ENCODE measurements around the gene TSGA10.
A peak's percentile ranks its signal among the peaks of the same experiment; 100 is the strongest.
"Not testable (repeated sequence)": the region's sequence is repeated elsewhere in the genome, so short reads cannot be mapped to it uniquely, and the experiment has no call there.

Gene TSGA10

GRCh38 chr2:99140860-99141109, 14.0 kb downstream of the TSGA10 start:
- peak; percentile 73 for ATAC-seq

DNA sequence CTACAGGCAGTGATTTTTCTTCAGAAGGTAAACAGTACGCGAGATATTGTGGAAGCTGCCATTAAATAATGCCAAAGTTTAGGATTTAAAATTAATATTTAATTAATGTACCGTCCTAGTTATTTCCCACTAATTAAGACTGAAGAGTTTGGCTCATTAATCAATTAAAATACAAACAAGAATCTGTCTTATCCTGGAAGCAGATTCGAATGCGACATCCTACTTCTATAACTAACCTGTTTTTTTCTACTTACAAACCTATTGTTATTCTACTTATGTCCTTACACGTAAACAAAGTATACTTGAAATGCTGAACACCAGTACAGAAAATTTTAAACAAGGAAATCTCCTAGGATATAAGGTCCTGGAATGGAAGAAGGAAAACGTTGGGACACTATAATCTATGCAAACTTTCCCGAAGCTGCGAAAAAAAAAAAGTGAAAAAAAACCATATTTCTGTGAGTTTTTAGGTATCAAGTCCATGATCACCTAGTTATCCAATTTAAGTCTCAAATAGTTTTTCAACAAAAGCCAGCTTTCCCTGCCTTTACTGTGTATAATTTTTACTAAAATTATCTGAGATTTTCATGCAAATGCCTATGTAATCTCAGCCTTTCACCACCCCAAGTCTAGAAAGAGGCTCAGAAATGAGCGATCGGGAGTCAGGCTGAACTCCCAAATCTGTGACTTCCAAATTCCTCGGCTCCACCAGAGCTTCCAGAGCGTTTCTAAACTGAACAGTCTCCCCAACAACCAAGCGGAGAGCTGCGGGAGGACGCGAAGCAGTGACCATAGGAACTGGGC, 14.5 kb downstream of the TSGA10 start:
- no peak for ATAC-seq
- no peak for TF ChIP-seq ARNTL (CRISPR knock-in tag; IDR thresholded peaks at IDR 0.05; ENCODE audit: borderline replicate concordance, low read depth)
- peak; percentile 63; the same call in 1 of the 2 replicates for TF ChIP-seq ZFP30 (CRISPR knock-in tag; IDR thresholded peaks at IDR 0.05)

More at GRCh38 chr2:99140860-99141109, 14.0 kb downstream of the TSGA10 start:
- TF ChIP-seq CSDC2 (CRISPR knock-in tag; IDR thresholded peaks at IDR 0.05) (0 out of 2 replicates have a peak, but pooled peaks have one; percentile 51), OSR1 (CRISPR knock-in tag; IDR thresholded peaks at IDR 0.05) (no peak)

GRCh38 chr2:99139003-99139402, 15.7 kb downstream of the TSGA10 start:
- ATAC-seq = no peak
- TF ChIP-seq ZC3H10 (CRISPR knock-in tag; IDR thresholded peaks at IDR 0.05) (no peak), CSDC2 (CRISPR knock-in tag; IDR thresholded peaks at IDR 0.05) (no peak), OSR1 (CRISPR knock-in tag; IDR thresholded peaks at IDR 0.05) (no peak), SNAI2 (CRISPR knock-in tag; IDR thresholded peaks at IDR 0.05) (no peak), ESRRG (CRISPR knock-in tag; IDR thresholded peaks at IDR 0.05) (no peak), TSHZ2 (CRISPR knock-in tag; IDR thresholded peaks at IDR 0.05) (no peak), ISL1 (CRISPR knock-in tag; IDR thresholded peaks at IDR 0.05) (no peak), ZNF70 (CRISPR knock-in tag; IDR thresholded peaks at IDR 0.05) (no peak), ZNF8 (CRISPR knock-in tag; IDR thresholded peaks at IDR 0.05) (no peak), RARB (CRISPR knock-in tag; IDR thresholded peaks at IDR 0.05) (no peak), ZNF565 (CRISPR knock-in tag; conservative IDR thresholded peaks at IDR 0.05; ENCODE audit: low read depth) (no peak), ZFP30 (CRISPR knock-in tag; IDR thresholded peaks at IDR 0.05) (no peak), GLIS3 (CRISPR knock-in tag; IDR thresholded peaks at IDR 0.05) (no peak)
- TF ChIP-seq, protein P1, sequence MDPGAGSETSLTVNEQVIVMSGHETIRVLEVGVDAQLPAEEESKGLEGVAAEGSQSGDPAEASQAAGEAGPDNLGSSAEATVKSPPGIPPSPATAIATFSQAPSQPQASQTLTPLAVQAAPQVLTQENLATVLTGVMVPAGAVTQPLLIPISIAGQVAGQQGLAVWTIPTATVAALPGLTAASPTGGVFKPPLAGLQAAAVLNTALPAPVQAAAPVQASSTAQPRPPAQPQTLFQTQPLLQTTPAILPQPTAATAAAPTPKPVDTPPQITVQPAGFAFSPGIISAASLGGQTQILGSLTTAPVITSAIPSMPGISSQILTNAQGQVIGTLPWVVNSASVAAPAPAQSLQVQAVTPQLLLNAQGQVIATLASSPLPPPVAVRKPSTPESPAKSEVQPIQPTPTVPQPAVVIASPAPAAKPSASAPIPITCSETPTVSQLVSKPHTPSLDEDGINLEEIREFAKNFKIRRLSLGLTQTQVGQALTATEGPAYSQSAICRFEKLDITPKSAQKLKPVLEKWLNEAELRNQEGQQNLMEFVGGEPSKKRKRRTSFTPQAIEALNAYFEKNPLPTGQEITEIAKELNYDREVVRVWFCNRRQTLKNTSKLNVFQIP (CRISPR knock-in tag; IDR thresholded peaks at IDR 0.05; ENCODE audit: borderline replicate concordance, low read depth) = no peak
- TF ChIP-seq, protein P2, sequence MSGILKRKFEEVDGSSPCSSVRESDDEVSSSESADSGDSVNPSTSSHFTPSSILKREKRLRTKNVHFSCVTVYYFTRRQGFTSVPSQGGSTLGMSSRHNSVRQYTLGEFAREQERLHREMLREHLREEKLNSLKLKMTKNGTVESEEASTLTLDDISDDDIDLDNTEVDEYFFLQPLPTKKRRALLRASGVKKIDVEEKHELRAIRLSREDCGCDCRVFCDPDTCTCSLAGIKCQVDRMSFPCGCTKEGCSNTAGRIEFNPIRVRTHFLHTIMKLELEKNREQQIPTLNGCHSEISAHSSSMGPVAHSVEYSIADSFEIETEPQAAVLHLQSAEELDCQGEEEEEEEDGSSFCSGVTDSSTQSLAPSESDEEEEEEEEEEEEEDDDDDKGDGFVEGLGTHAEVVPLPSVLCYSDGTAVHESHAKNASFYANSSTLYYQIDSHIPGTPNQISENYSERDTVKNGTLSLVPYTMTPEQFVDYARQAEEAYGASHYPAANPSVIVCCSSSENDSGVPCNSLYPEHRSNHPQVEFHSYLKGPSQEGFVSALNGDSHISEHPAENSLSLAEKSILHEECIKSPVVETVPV (CRISPR knock-in tag; IDR thresholded peaks at IDR 0.05) = no peak
- TF ChIP-seq, protein P3, sequence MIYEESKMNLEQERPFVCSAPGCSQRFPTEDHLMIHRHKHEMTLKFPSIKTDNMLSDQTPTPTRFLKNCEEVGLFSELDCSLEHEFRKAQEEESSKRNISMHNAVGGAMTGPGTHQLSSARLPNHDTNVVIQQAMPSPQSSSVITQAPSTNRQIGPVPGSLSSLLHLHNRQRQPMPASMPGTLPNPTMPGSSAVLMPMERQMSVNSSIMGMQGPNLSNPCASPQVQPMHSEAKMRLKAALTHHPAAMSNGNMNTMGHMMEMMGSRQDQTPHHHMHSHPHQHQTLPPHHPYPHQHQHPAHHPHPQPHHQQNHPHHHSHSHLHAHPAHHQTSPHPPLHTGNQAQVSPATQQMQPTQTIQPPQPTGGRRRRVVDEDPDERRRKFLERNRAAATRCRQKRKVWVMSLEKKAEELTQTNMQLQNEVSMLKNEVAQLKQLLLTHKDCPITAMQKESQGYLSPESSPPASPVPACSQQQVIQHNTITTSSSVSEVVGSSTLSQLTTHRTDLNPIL (CRISPR knock-in tag; IDR thresholded peaks at IDR 0.05; ENCODE audit: low read depth) = no peak

- ATAC-seq = not testable (repeated sequence)
Observed at GRCh38 chr2:99135044-99135556, 19.6 kb downstream of the TSGA10 start.

DNA sequence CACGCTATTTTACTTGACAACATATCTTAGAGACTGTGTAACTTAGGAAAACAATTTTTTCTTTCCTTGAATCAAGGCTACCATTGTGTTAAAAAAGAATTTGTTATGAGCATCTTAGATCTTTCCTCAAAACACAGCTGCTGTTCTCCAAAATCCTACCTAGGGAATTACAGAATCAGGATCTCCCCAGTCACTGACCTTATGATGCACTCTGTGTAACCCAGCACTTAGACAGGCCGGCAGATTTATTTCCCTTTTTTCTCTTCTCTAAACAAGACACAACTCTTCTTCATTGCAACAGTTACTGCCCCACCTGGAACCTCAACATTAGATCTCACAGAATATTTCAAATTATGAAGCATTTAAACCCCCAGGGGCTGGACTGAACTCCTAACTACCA, 26.8 kb downstream of the TSGA10 start:
- TF ChIP-seq ESRRG (CRISPR knock-in tag; IDR thresholded peaks at IDR 0.05) (no peak), SNAI2 (CRISPR knock-in tag; IDR thresholded peaks at IDR 0.05) (no peak), TOX (CRISPR knock-in tag; IDR thresholded peaks at IDR 0.05; ENCODE audit: borderline replicate concordance) (no peak), GLIS3 (CRISPR knock-in tag; IDR thresholded peaks at IDR 0.05) (no peak), RARB (CRISPR knock-in tag; IDR thresholded peaks at IDR 0.05) (no peak), ZNF565 (CRISPR knock-in tag; conservative IDR thresholded peaks at IDR 0.05; ENCODE audit: low read depth) (no peak), ZFP3 (CRISPR knock-in tag; IDR thresholded peaks at IDR 0.05) (no peak), ZNF8 (CRISPR knock-in tag; IDR thresholded peaks at IDR 0.05) (no peak), PPARA (CRISPR knock-in tag; IDR thresholded peaks at IDR 0.05; ENCODE audit: borderline replicate concordance) (no peak), ZC3H10 (CRISPR knock-in tag; IDR thresholded peaks at IDR 0.05) (no peak), CSDC2 (CRISPR knock-in tag; IDR thresholded peaks at IDR 0.05) (no peak), ARNTL (CRISPR knock-in tag; IDR thresholded peaks at IDR 0.05; ENCODE audit: borderline replicate concordance, low read depth) (no peak), BACH2 (CRISPR knock-in tag; IDR thresholded peaks at IDR 0.05; ENCODE audit: borderline replicate concordance) (no peak), ZFP30 (CRISPR knock-in tag; IDR thresholded peaks at IDR 0.05) (no peak), TCF4 (CRISPR knock-in tag; IDR thresholded peaks at IDR 0.05; ENCODE audit: borderline replicate concordance) (no peak)
- TF ChIP-seq, protein P2 (CRISPR knock-in tag; IDR thresholded peaks at IDR 0.05) = no peak
- TF ChIP-seq, protein P4, sequence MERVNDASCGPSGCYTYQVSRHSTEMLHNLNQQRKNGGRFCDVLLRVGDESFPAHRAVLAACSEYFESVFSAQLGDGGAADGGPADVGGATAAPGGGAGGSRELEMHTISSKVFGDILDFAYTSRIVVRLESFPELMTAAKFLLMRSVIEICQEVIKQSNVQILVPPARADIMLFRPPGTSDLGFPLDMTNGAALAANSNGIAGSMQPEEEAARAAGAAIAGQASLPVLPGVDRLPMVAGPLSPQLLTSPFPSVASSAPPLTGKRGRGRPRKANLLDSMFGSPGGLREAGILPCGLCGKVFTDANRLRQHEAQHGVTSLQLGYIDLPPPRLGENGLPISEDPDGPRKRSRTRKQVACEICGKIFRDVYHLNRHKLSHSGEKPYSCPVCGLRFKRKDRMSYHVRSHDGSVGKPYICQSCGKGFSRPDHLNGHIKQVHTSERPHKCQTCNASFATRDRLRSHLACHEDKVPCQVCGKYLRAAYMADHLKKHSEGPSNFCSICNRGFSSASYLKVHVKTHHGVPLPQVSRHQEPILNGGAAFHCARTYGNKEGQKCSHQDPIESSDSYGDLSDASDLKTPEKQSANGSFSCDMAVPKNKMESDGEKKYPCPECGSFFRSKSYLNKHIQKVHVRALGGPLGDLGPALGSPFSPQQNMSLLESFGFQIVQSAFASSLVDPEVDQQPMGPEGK (CRISPR knock-in tag; IDR thresholded peaks at IDR 0.05; ENCODE audit: borderline replicate concordance) = no peak
- no peak for ATAC-seq

All from SK-N-SH treated with all-trans-retinoic acid at 6 μM for 48 hours (cell line).